ENCODE data around the gene SMIM22. TPM values are rescaled to one million over a fixed set of nuclear protein-coding genes. Genes with fewer than 3 reads are reported as not detected.

Gene SMIM22
- total RNA-seq, 1 experiment from 2014 or later, result 3.3 TPM

DNA sequence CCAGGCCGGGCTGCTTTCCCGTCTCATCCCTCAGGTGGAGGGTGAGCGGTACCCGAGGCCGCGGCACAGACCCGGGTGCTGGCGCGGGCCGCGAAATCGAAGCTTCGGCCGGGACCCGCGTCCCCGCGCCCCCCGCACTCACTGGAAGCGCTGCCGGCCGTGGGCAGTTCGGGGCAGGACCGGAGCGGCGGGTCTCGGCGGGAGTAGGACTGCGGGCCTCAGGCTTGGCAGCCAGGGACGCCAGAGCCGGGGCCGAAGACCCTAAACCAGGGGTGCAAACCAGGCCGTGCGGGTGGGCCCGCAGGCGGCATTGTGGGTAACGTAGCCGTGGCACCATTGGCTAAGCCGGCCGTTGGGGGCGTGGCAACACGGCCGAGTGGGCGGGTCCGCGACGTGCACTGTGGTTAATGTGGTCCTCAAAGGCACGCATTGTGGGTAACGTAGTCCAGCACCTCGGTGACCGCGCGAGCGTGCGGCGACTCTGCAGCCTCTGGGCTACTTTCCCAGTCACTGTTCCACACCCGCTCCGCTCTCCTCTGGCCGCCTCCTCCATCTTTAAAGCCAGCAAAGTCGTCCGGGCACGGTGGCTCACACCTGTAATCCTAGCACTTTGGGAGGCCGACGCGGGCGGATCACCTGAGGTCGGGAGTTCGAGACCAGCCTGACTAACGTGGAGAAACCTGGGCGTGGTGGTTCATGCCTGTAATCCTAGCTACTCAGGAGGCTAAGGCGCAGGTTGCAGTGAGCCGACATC lies 28.1 kb upstream of the SMIM22 start, which contains the start of gene ZNF500:
TSS of gene ZNF500 (minus strand) at position 288 of the 754 bp plus-strand sequence. CDS start 1,184 bp downstream, outside the sequence.
- H3K4me2 ChIP-seq (ENCODE audit: low read length), result peak within 1 kb of the TSS; percentile 82
- POLR2A ChIA-PET, result interaction anchor here (0.7 kb wide), 1 partner anchor 547 kb away, joined by 3 read pairs; no protein-coding TSS in a partner anchor
- TF ChIP-seq, protein P1, sequence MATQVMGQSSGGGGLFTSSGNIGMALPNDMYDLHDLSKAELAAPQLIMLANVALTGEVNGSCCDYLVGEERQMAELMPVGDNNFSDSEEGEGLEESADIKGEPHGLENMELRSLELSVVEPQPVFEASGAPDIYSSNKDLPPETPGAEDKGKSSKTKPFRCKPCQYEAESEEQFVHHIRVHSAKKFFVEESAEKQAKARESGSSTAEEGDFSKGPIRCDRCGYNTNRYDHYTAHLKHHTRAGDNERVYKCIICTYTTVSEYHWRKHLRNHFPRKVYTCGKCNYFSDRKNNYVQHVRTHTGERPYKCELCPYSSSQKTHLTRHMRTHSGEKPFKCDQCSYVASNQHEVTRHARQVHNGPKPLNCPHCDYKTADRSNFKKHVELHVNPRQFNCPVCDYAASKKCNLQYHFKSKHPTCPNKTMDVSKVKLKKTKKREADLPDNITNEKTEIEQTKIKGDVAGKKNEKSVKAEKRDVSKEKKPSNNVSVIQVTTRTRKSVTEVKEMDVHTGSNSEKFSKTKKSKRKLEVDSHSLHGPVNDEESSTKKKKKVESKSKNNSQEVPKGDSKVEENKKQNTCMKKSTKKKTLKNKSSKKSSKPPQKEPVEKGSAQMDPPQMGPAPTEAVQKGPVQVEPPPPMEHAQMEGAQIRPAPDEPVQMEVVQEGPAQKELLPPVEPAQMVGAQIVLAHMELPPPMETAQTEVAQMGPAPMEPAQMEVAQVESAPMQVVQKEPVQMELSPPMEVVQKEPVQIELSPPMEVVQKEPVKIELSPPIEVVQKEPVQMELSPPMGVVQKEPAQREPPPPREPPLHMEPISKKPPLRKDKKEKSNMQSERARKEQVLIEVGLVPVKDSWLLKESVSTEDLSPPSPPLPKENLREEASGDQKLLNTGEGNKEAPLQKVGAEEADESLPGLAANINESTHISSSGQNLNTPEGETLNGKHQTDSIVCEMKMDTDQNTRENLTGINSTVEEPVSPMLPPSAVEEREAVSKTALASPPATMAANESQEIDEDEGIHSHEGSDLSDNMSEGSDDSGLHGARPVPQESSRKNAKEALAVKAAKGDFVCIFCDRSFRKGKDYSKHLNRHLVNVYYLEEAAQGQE (IDR thresholded peaks at IDR 0.05; ENCODE audit: low read depth), result no peak
- peak; percentile 94 for TF ChIP-seq SP1 (IDR thresholded peaks at IDR 0.05; ENCODE audit: low read depth)
- no peak for TF ChIP-seq RAD21 (IDR thresholded peaks at IDR 0.05; ENCODE audit: low read depth)
- TF ChIP-seq, protein P2, sequence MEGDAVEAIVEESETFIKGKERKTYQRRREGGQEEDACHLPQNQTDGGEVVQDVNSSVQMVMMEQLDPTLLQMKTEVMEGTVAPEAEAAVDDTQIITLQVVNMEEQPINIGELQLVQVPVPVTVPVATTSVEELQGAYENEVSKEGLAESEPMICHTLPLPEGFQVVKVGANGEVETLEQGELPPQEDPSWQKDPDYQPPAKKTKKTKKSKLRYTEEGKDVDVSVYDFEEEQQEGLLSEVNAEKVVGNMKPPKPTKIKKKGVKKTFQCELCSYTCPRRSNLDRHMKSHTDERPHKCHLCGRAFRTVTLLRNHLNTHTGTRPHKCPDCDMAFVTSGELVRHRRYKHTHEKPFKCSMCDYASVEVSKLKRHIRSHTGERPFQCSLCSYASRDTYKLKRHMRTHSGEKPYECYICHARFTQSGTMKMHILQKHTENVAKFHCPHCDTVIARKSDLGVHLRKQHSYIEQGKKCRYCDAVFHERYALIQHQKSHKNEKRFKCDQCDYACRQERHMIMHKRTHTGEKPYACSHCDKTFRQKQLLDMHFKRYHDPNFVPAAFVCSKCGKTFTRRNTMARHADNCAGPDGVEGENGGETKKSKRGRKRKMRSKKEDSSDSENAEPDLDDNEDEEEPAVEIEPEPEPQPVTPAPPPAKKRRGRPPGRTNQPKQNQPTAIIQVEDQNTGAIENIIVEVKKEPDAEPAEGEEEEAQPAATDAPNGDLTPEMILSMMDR (IDR thresholded peaks at IDR 0.05 in 2 of 3, conservative IDR thresholded peaks at IDR 0.05 in 1 of 3; ENCODE audit: borderline replicate concordance in 1 of 3, insufficient read depth in 1 of 3, low read depth in 2 of 3, low read length in 2 of 3), result no peak
- TF ChIP-seq EZH2phosphoT487 (IDR thresholded peaks at IDR 0.05; ENCODE audit: borderline replicate concordance), result no peak
- no peak for TF ChIP-seq JUND (IDR thresholded peaks at IDR 0.05)
- TF ChIP-seq CBX3 (IDR thresholded peaks at IDR 0.05; ENCODE audit: low read depth), result no peak
- no peak for TF ChIP-seq TCF7L2 (IDR thresholded peaks at IDR 0.05; ENCODE audit: borderline replicate concordance, extremely low read depth, insufficient read depth, insufficient read length)
- TF ChIP-seq ZFX (IDR thresholded peaks at IDR 0.05), result peak; percentile 99; the same call in 1 of the 2 replicates
- no peak for TF ChIP-seq EZH2 (IDR thresholded peaks at IDR 0.05)
- TF ChIP-seq SRF (IDR thresholded peaks at IDR 0.05; ENCODE audit: low read depth), result no peak
- TF ChIP-seq, protein P3, sequence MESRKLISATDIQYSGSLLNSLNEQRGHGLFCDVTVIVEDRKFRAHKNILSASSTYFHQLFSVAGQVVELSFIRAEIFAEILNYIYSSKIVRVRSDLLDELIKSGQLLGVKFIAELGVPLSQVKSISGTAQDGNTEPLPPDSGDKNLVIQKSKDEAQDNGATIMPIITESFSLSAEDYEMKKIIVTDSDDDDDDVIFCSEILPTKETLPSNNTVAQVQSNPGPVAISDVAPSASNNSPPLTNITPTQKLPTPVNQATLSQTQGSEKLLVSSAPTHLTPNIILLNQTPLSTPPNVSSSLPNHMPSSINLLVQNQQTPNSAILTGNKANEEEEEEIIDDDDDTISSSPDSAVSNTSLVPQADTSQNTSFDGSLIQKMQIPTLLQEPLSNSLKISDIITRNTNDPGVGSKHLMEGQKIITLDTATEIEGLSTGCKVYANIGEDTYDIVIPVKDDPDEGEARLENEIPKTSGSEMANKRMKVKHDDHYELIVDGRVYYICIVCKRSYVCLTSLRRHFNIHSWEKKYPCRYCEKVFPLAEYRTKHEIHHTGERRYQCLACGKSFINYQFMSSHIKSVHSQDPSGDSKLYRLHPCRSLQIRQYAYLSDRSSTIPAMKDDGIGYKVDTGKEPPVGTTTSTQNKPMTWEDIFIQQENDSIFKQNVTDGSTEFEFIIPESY (IDR thresholded peaks at IDR 0.05; ENCODE audit: extremely low read depth, insufficient replicate concordance, low read length), result peak; percentile 51
- TF ChIP-seq ZNF274 (IDR thresholded peaks at IDR 0.05; ENCODE audit: low read depth, low read length), result no peak
- peak; percentile 80 for TF ChIP-seq POLR2AphosphoS5 (IDR thresholded peaks at IDR 0.05; ENCODE audit: low read depth, low read length)
- TF ChIP-seq EGR1 (IDR thresholded peaks at IDR 0.05; ENCODE audit: low read depth), result peak; percentile 80
- TF ChIP-seq POLR2A (IDR thresholded peaks at IDR 0.05; ENCODE audit: borderline replicate concordance, extremely low read depth, insufficient read depth, insufficient read length), result peak; percentile 81
- peak; percentile 74 for TF ChIP-seq SIN3A (IDR thresholded peaks at IDR 0.05; ENCODE audit: low read depth)
- no peak for TF ChIP-seq CEBPB (IDR thresholded peaks at IDR 0.05; ENCODE audit: low read depth)
- no peak for TF ChIP-seq FOSL1 (IDR thresholded peaks at IDR 0.05; ENCODE audit: low read depth)
- TF ChIP-seq ELF1 (IDR thresholded peaks at IDR 0.05; ENCODE audit: borderline replicate concordance, low read depth), result no peak

More for the DNA sequence above, 28.1 kb upstream of the SMIM22 start, which contains the start of gene ZNF500:
- H3K9ac ChIP-seq (ENCODE audit: low read length), result peak within 1 kb of the TSS; percentile 91
- no peaks in the 10 kb centered on the region for H3K27me3 ChIP-seq (ENCODE audit: insufficient read depth, low read length)
- intact Hi-C loops (cut with micrococcal nuclease), result loop anchor here (2.0 to 5.0 kb wide), 2 partner anchors 32 to 180 kb away; partner anchors contain the start of genes ANKS3 and DNAAF8
- peaks cover 12 to 23% of the 10 kb centered on the region in 2 experiments for H3K4me1 ChIP-seq (ENCODE audit: control insufficient read depth in 1 of 2, insufficient read depth in 2 of 2, low read length in 2 of 2)
- peak within 1 kb of the TSS; percentile 92 to 93 for H3K4me3 ChIP-seq (replicated peaks in 1 of 2; ENCODE audit: low read depth in 1 of 2, low read length in 2 of 2)
- no peaks in the 10 kb centered on the region for H3K9me2 ChIP-seq (ENCODE audit: insufficient read depth)
- RAD21 ChIA-PET (ENCODE audit: low non-redundant PET in 1 of 2, low total read pairs in 2 of 2, uncharacterized antibody in 2 of 2, unreplicated experiment in 2 of 2), result interaction anchor here in 1 of 2 experiments (1.2 kb wide), 1 partner anchor 36 kb away, joined by 3 read pairs; the partner anchor contains the start of gene ROGDI
- DNase-seq (ENCODE audit: low read depth, low spot score) (peak; percentile 90), ATAC-seq (peak; percentile 87)
- peak within 1 kb of the TSS; percentile 56 for H3K27ac ChIP-seq (ENCODE audit: low read depth, low read length)
- H3K36me3 ChIP-seq (ENCODE audit: control insufficient read depth in 1 of 2, insufficient read depth in 2 of 2, low read length in 2 of 2), result peaks cover 8 to 10% of the 10 kb centered on the region in 2 experiments; a peak in 3 of 4 replicates
- CTCF ChIA-PET, result no interaction called here
- H3K9me3 ChIP-seq (ENCODE audit: control insufficient read depth in 1 of 2, insufficient read depth in 1 of 2, low read depth in 1 of 2, low read length in 2 of 2), result no peaks in the 10 kb centered on the region
- BruUV-seq (replicated peaks), result no TSS peak
- H3K79me2 ChIP-seq (ENCODE audit: insufficient read depth, low read length), result peaks cover 21% of the 10 kb centered on the region; the same call in 1 of the 2 replicates
- H2AFZ ChIP-seq (ENCODE audit: low read depth, low read length, poor library complexity, severe bottlenecking), result no peak within 1 kb of the TSS
- no peaks in the 10 kb centered on the region for H4K20me1 ChIP-seq (ENCODE audit: insufficient read depth)
